RWPE1 (cell line): ENCODE measurements around the gene LRRC3B.

Source experiments
- CTCF ChIA-PET: fragments of 350-600 bp; sonication (Branson Sonifier 250); formaldehyde crosslinking; extraction: SDS; loops from one replicate; lab custom pipeline; 2021; lab: Yijun Ruan, JAX
- POLR2A ChIA-PET: fragments of 400-600 bp; formaldehyde crosslinking; extraction: SDS; loops from one replicate; lab custom pipeline; 2020; ENCODE audit warnings: antibody characterized with exemption; ENCODE audit not compliant: low non-redundant PET; lab: Yijun Ruan, JAX
- DNase-seq: peaks from one replicate; pipeline ENCODE4 v3.0.0; 2012; ENCODE audit warnings: low spot score
- H3K27ac ChIP-seq: fragments of 450-650 bp; 2 replicates; pipeline ENCODE4 v1.5.1; 2017
- TF ChIP-seq, protein P1 (sequence below): fragments of 450-650 bp; conservative IDR thresholded peaks from 2 replicates; pipeline ENCODE4 v1.5.1; 2017; ENCODE audit warnings: low read depth, mild to moderate bottlenecking

Gene LRRC3B

DNA sequence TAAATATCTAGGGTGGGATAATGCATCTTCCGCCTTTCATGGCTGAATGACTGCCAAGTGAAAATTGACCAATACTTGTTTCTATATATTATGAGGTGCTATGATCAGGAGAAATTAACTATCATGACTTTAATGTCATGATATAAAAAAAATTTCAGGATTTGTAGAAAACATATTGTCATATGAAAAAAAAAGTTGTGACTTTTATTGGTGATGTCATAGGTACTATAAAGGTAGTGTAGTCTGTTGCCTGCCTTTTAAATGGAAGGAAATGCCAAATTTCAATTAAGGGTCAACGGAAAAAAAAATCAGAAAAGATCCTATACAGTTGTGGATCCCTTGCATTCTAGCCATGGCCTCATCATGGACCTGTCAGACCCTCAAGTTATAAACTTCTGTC is 15.5 kb downstream of the LRRC3B start:
- H3K27ac ChIP-seq, result no peak overlapping the region
- POLR2A ChIA-PET, result no interaction called here
- no peak for DNase-seq
- TF ChIP-seq, protein P1, sequence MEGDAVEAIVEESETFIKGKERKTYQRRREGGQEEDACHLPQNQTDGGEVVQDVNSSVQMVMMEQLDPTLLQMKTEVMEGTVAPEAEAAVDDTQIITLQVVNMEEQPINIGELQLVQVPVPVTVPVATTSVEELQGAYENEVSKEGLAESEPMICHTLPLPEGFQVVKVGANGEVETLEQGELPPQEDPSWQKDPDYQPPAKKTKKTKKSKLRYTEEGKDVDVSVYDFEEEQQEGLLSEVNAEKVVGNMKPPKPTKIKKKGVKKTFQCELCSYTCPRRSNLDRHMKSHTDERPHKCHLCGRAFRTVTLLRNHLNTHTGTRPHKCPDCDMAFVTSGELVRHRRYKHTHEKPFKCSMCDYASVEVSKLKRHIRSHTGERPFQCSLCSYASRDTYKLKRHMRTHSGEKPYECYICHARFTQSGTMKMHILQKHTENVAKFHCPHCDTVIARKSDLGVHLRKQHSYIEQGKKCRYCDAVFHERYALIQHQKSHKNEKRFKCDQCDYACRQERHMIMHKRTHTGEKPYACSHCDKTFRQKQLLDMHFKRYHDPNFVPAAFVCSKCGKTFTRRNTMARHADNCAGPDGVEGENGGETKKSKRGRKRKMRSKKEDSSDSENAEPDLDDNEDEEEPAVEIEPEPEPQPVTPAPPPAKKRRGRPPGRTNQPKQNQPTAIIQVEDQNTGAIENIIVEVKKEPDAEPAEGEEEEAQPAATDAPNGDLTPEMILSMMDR, result no peak
- CTCF ChIA-PET, result no interaction called here

DNA sequence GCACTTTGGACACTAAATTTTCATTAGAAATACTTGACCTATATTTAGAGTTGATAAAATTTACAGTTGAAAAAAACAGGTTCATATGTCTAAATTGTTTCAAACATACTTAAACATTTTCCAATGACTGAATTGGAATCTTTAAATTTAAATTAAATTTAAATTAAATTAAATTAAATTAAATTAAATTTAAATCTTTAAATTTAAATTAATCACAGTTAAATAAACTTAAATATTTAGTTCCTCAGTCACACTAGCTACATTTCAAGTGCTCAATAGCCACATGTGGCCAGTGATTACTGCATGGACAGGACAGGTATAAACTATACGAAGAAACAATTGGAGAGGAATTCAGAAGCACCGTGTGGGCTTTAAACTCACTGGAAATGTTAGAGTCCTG is 16.8 kb downstream of the LRRC3B start:
- H3K27ac ChIP-seq, result no peak overlapping the region
- DNase-seq, result no peak
- TF ChIP-seq, protein P1, result no peak
- ChIA-PET POLR2A (no interaction called here), CTCF (no interaction called here)

DNA sequence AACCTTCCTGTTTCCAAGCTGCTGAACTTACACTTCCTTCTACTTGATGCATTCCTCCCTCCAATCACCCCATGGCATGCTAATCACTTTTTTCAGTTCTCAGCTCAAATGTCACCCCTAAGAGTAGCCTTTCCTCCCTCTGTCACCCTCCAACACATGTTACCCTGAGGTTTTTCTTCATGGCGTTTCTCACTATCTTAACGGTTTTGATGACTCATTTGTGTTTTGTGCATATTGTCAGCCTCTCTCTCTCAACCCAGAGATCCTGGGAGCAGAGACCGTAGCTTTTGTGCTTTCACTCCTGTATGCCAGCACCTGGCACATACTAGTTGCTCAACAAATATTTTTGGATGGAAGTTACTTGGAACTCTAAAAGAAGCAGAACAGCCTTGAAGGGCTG is 24.5 kb downstream of the LRRC3B start:
- DNase-seq, result no peak
- TF ChIP-seq, protein P1, result no peak
- H3K27ac ChIP-seq, result no peak overlapping the region
- CTCF ChIA-PET, result no interaction called here
- POLR2A ChIA-PET, result no interaction called here

DNA sequence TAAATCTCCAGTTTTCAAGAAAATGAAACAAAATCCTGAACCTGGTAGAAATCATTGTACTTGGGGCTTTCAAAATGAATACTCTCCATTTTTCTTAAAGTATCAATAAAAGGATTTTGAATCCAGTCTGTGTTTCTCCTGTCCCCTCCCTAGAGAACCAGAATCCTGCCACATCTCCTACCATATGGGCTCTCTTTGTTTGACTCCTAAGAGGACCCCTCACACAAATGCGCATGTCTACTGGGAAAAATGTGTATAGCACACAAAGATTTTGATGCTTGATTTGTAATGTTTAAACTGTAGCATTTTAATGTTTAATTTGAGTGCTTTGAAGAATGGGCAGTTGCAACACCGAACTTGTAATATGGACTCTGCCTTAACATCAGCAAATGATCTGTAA is 25.9 kb downstream of the LRRC3B start:
- CTCF ChIA-PET, result no interaction called here
- H3K27ac ChIP-seq, result no peak overlapping the region
- TF ChIP-seq, protein P1, result no peak
- DNase-seq, result no peak
- POLR2A ChIA-PET, result no interaction called here

DNA sequence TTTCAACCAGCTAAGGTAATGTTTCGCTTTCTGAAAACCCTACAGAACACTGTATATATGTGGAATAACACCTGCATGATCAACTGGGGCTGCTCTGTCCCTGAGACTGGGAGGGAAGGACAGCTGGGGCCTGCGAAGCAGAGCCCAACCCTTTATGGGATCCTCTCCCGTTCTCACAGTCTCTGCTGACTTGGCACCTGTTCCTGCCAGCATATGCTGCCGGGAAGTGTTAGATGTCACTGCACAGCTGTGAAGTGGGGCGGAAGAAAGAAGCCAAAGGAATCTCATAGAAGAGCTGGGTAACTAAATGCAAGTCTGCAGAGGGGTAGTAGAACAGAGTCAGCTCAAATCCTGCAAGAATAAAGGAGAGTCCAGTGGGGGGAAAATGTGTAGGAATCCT is 29.6 kb downstream of the LRRC3B start:
- no peak overlapping the region for H3K27ac ChIP-seq
- ChIA-PET POLR2A (no interaction called here), CTCF (no interaction called here)
- TF ChIP-seq, protein P1, result no peak
- no peak for DNase-seq

DNA sequence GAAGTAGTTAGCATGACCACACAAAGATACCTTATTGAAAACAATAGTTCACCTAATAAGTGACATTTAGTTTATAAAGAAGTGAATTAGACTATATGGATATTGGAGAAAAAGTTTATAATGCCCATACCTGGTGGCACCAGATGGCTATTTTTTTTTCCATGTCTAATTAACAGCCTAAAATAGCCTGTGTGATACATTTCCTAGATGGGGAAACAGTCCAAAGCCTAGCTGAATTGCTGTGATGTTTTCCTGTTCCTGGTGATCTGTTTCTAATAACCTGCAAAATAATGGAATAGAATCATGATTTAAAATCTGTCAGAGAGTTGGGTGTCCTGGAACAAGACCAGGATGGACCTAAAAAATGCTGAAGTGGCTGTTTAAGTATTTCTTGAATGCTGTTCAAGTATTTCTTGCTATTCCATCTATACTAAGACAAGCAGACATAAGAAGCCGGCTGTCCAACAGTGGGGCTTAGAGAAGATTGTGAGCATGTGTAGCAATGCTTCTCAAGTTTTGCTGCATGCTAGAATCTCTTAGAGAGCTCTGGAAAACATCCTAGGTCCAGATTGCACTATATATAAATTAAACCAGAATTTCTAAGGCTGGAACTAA is 31.3 kb downstream of the LRRC3B start:
- TF ChIP-seq, protein P1, result no peak
- CTCF ChIA-PET, result no interaction called here
- H3K27ac ChIP-seq, result no peak overlapping the region
- DNase-seq, result no peak
- POLR2A ChIA-PET, result no interaction called here

DNA sequence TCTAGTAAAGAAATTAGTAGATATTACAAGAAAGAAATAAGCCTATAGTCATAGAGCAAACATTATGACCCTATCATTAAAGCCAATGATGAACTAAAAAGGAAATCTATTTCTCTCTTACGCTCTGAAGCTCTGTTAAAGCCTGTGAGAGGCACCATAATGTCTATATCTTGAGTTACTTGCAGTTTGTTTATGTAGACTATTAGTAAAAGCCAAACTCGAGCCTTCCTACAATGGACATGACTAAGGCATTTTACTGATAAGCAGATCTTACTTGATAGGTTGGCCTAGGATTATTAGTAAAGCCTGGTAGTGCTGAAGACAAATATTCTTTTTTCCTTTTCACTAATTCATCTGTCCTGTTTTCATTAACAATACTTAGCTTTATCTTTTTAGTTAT is 32.7 kb downstream of the LRRC3B start:
- POLR2A ChIA-PET, result no interaction called here
- CTCF ChIA-PET, result no interaction called here
- TF ChIP-seq, protein P1, result no peak
- H3K27ac ChIP-seq, result no peak overlapping the region
- no peak for DNase-seq
